ENCODE results near the gene ZNF789. TPM values are rescaled to one million over a fixed set of nuclear protein-coding genes. Genes with fewer than 3 reads are reported as not detected.

Gene ZNF789
- total and polyA plus RNA-seq, 9 of the 15 experiments (the other 6 are each of a cell fraction or from before 2014, with no cell fraction given) = 6.1 to 57.0 (median 24.8) TPM

GRCh38 chr7:99499721-99500636, 27.3 kb downstream of the ZNF789 start, which contains the start of gene ZNF394 (continued):
- TF ChIP-seq ARID3A (IDR thresholded peaks at IDR 0.05; ENCODE audit: borderline replicate concordance, low read depth, low read length) (peak; percentile 35; the same call in 1 of the 2 replicates), CLOCK (CRISPR knock-in tag; IDR thresholded peaks at IDR 0.05; ENCODE audit: borderline replicate concordance) (no peak), ZBTB11 (CRISPR knock-in tag; IDR thresholded peaks at IDR 0.05) (peak in 2 of 3 experiments; percentile 8 to 92; a peak in 2 of 6 replicates), L3MBTL2 (IDR thresholded peaks at IDR 0.05) (peak; percentile 85), KLF13 (tag; IDR thresholded peaks at IDR 0.05; ENCODE audit: borderline replicate concordance, low read depth) (no peak)
- TF ChIP-seq, protein P1, sequence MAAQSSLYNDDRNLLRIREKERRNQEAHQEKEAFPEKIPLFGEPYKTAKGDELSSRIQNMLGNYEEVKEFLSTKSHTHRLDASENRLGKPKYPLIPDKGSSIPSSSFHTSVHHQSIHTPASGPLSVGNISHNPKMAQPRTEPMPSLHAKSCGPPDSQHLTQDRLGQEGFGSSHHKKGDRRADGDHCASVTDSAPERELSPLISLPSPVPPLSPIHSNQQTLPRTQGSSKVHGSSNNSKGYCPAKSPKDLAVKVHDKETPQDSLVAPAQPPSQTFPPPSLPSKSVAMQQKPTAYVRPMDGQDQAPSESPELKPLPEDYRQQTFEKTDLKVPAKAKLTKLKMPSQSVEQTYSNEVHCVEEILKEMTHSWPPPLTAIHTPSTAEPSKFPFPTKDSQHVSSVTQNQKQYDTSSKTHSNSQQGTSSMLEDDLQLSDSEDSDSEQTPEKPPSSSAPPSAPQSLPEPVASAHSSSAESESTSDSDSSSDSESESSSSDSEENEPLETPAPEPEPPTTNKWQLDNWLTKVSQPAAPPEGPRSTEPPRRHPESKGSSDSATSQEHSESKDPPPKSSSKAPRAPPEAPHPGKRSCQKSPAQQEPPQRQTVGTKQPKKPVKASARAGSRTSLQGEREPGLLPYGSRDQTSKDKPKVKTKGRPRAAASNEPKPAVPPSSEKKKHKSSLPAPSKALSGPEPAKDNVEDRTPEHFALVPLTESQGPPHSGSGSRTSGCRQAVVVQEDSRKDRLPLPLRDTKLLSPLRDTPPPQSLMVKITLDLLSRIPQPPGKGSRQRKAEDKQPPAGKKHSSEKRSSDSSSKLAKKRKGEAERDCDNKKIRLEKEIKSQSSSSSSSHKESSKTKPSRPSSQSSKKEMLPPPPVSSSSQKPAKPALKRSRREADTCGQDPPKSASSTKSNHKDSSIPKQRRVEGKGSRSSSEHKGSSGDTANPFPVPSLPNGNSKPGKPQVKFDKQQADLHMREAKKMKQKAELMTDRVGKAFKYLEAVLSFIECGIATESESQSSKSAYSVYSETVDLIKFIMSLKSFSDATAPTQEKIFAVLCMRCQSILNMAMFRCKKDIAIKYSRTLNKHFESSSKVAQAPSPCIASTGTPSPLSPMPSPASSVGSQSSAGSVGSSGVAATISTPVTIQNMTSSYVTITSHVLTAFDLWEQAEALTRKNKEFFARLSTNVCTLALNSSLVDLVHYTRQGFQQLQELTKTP (IDR thresholded peaks at IDR 0.05; ENCODE audit: low read depth in 1 of 2, partially characterized antibody in 2 of 2) = peak in 1 of 2 experiments; percentile 81
- TF ChIP-seq, protein P2, sequence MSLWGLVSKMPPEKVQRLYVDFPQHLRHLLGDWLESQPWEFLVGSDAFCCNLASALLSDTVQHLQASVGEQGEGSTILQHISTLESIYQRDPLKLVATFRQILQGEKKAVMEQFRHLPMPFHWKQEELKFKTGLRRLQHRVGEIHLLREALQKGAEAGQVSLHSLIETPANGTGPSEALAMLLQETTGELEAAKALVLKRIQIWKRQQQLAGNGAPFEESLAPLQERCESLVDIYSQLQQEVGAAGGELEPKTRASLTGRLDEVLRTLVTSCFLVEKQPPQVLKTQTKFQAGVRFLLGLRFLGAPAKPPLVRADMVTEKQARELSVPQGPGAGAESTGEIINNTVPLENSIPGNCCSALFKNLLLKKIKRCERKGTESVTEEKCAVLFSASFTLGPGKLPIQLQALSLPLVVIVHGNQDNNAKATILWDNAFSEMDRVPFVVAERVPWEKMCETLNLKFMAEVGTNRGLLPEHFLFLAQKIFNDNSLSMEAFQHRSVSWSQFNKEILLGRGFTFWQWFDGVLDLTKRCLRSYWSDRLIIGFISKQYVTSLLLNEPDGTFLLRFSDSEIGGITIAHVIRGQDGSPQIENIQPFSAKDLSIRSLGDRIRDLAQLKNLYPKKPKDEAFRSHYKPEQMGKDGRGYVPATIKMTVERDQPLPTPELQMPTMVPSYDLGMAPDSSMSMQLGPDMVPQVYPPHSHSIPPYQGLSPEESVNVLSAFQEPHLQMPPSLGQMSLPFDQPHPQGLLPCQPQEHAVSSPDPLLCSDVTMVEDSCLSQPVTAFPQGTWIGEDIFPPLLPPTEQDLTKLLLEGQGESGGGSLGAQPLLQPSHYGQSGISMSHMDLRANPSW (CRISPR knock-in tag; IDR thresholded peaks at IDR 0.05) = peak; percentile 95

Measured in K562 (cell line).